ENCODE results near the gene OR2C3.

Gene OR2C3

GRCh38 chr1:247542811-247543210 lies 6.6 kb upstream of the OR2C3 start:
- no peaks in the 10 kb centered on the region for H3K36me3 ChIP-seq (ENCODE audit: insufficient read depth)
- H4K20me1 ChIP-seq (ENCODE audit: insufficient read depth), result no peaks in the 10 kb centered on the region
- H3K27me3 ChIP-seq (ENCODE audit: insufficient read depth, low read depth), result no peaks in the 10 kb centered on the region
- H3K79me2 ChIP-seq (ENCODE audit: insufficient read depth, low read depth), result no peaks in the 10 kb centered on the region
- TF ChIP-seq CTCF (conservative IDR thresholded peaks at IDR 0.05; ENCODE audit: low read depth, low read length), result no peak
- no peak overlapping the region for H2AFZ ChIP-seq (ENCODE audit: low read depth)
- H3K4me3 ChIP-seq (IDR thresholded peaks at IDR 0.05; ENCODE audit: insufficient read depth, low read depth, low read length), result no peak overlapping the region
- H3K4me1 ChIP-seq (ENCODE audit: low read depth, poor library complexity, severe bottlenecking), result no peaks in the 10 kb centered on the region
- no peak overlapping the region for H3K27ac ChIP-seq
- H3K4me2 ChIP-seq, result no peak overlapping the region
- no peak overlapping the region for H3K9ac ChIP-seq

GRCh38 chr1:247540581-247540980 lies 4.3 kb upstream of the OR2C3 start:
- no peak for TF ChIP-seq CTCF (conservative IDR thresholded peaks at IDR 0.05; ENCODE audit: low read depth, low read length)
- Histone ChIP-seq H3K4me3 (IDR thresholded peaks at IDR 0.05; ENCODE audit: insufficient read depth, low read depth, low read length) (no peak overlapping the region), H3K4me2 (no peak overlapping the region), H3K27ac (no peak overlapping the region), H3K9ac (no peak overlapping the region), H3K79me2 (ENCODE audit: insufficient read depth, low read depth) (no peaks in the 10 kb centered on the region), H3K4me1 (ENCODE audit: low read depth, poor library complexity, severe bottlenecking) (no peaks in the 10 kb centered on the region), H3K36me3 (ENCODE audit: insufficient read depth) (no peaks in the 10 kb centered on the region), H4K20me1 (ENCODE audit: insufficient read depth) (no peaks in the 10 kb centered on the region), H2AFZ (ENCODE audit: low read depth) (no peak overlapping the region), H3K27me3 (ENCODE audit: insufficient read depth, low read depth) (no peaks in the 10 kb centered on the region)

- no peak overlapping the region for H2AFZ ChIP-seq (ENCODE audit: low read depth)
- H3K36me3 ChIP-seq (ENCODE audit: insufficient read depth), result no peaks in the 10 kb centered on the region
- no peak overlapping the region for H3K4me3 ChIP-seq (IDR thresholded peaks at IDR 0.05; ENCODE audit: insufficient read depth, low read depth, low read length)
- no peaks in the 10 kb centered on the region for H3K79me2 ChIP-seq (ENCODE audit: insufficient read depth, low read depth)
- H3K9ac ChIP-seq, result no peak overlapping the region
- H3K4me2 ChIP-seq, result no peak overlapping the region
- H4K20me1 ChIP-seq (ENCODE audit: insufficient read depth), result no peaks in the 10 kb centered on the region
- H3K27me3 ChIP-seq (ENCODE audit: insufficient read depth, low read depth), result no peaks in the 10 kb centered on the region
- no peaks in the 10 kb centered on the region for H3K4me1 ChIP-seq (ENCODE audit: low read depth, poor library complexity, severe bottlenecking)
- no peak overlapping the region for H3K27ac ChIP-seq
- TF ChIP-seq CTCF (conservative IDR thresholded peaks at IDR 0.05; ENCODE audit: low read depth, low read length), result no peak
These were observed 3.0 kb upstream of the OR2C3 start for GRCh38 chr1:247539215-247539614.

- Histone ChIP-seq H3K4me2 (no peak overlapping the region), H2AFZ (ENCODE audit: low read depth) (no peak overlapping the region), H3K27me3 (ENCODE audit: insufficient read depth, low read depth) (no peaks in the 10 kb centered on the region), H3K27ac (no peak overlapping the region), H3K9ac (no peak overlapping the region), H3K4me1 (ENCODE audit: low read depth, poor library complexity, severe bottlenecking) (no peaks in the 10 kb centered on the region), H3K4me3 (IDR thresholded peaks at IDR 0.05; ENCODE audit: insufficient read depth, low read depth, low read length) (no peak overlapping the region), H4K20me1 (ENCODE audit: insufficient read depth) (no peaks in the 10 kb centered on the region), H3K36me3 (ENCODE audit: insufficient read depth) (no peaks in the 10 kb centered on the region), H3K79me2 (ENCODE audit: insufficient read depth, low read depth) (no peaks in the 10 kb centered on the region)
- TF ChIP-seq CTCF (conservative IDR thresholded peaks at IDR 0.05; ENCODE audit: low read depth, low read length), result no peak
These were observed 2.3 kb upstream of the OR2C3 start for GRCh38 chr1:247538561-247538960.

- no peak overlapping the region for H2AFZ ChIP-seq (ENCODE audit: low read depth)
- no peaks in the 10 kb centered on the region for H3K36me3 ChIP-seq (ENCODE audit: insufficient read depth)
- no peak overlapping the region for H3K4me2 ChIP-seq
- no peak overlapping the region for H3K27ac ChIP-seq
- H3K9ac ChIP-seq, result no peak overlapping the region
- no peaks in the 10 kb centered on the region for H3K4me1 ChIP-seq (ENCODE audit: low read depth, poor library complexity, severe bottlenecking)
- H3K4me3 ChIP-seq (IDR thresholded peaks at IDR 0.05; ENCODE audit: insufficient read depth, low read depth, low read length), result no peak overlapping the region
- H4K20me1 ChIP-seq (ENCODE audit: insufficient read depth), result no peaks in the 10 kb centered on the region
- H3K79me2 ChIP-seq (ENCODE audit: insufficient read depth, low read depth), result no peaks in the 10 kb centered on the region
- no peaks in the 10 kb centered on the region for H3K27me3 ChIP-seq (ENCODE audit: insufficient read depth, low read depth)
- TF ChIP-seq CTCF (conservative IDR thresholded peaks at IDR 0.05; ENCODE audit: low read depth, low read length), result no peak
These were observed 838 bp downstream of the OR2C3 start for GRCh38 chr1:247535402-247535801.

Data from KMS-11 (cell line).